HCT116 (cell line): ENCODE data around the gene C1orf174. TPM values are rescaled to one million over a fixed set of nuclear protein-coding genes. Genes with fewer than 3 reads are reported as not detected.

Experiments used
- ATAC-seq: fragments of 200-7000 bp; cut with Tn5 transposase; 2 replicates; pipeline ENCODE4 v1.9.1; 2020; ENCODE audit warnings: mild to moderate bottlenecking, moderate library complexity
- BruUV-seq: library from RNA; stranded (reverse); fragments of 400-500 nt; replicated peaks from 2 replicates; lab custom pipeline; 2021; lab: Mats Ljungman, UMichigan
- CTCF ChIA-PET: fragments of 300-600 bp; sonication (Branson Sonifier 250); formaldehyde crosslinking; loops from one replicate; lab custom pipeline; 2021; ENCODE audit warnings: antibody characterized with exemption; lab: Charles Lee
- POLR2A ChIA-PET: fragments of 300-600, 350-600 bp; sonication (Branson Sonifier 250); formaldehyde crosslinking; loops from one replicate; lab custom pipeline; 2021; ENCODE audit warnings: antibody characterized with exemption; lab: Charles Lee
- RAD21 ChIA-PET, 2 experiments: fragments of 300-600 bp; sonication (Branson Sonifier 250); formaldehyde crosslinking; loops; one replicate each; lab custom pipeline; 2023; ENCODE audit warnings: low total read pairs in 2 of 2; ENCODE audit not compliant: uncharacterized antibody in 2 of 2, unreplicated experiment in 2 of 2, low non-redundant PET in 1 of 2; lab: Charles Lee
- DNase-seq: peaks from one replicate; pipeline ENCODE4 v3.0.0-alpha.2; 2010; ENCODE audit warnings: low read depth, low spot score
- H2AFZ ChIP-seq: fragments of 200-600 bp; shearing (Covaris generic), sonication (generic); 2 replicates; pipeline ENCODE4 v1.6.1; 2017; ENCODE audit warnings: low read depth, mixed run types, mixed read lengths, antibody characterized with exemption, low read length; ENCODE audit not compliant: poor library complexity, severe bottlenecking
- H3K27ac ChIP-seq: 2 replicates; pipeline ENCODE4 v1.5.1; 2012; ENCODE audit warnings: low read depth, low read length
- H3K27me3 ChIP-seq: fragments of 200-600 bp; sonication (generic); 2 replicates; pipeline ENCODE4 v1.6.1; 2016; ENCODE audit warnings: mixed run types, low read length, mixed read lengths; ENCODE audit not compliant: insufficient read depth
- H3K36me3 ChIP-seq, 2 experiments: fragments of 200-500 bp in 1 of 2; fragments of 200-600 bp in 1 of 2; sonication (Bioruptor generic) in 1 of 2; sonication (generic) in 1 of 2; 2 replicates each; pipeline versions ENCODE4 v1.5.1 to v1.6.1; 2014 to 2016; ENCODE audit warnings: low read length in 2 of 2, inconsistent platforms in 1 of 2, mixed read lengths in 1 of 2, mixed run types in 1 of 2; ENCODE audit not compliant: insufficient read depth in 2 of 2, control insufficient read depth in 1 of 2
- H3K4me1 ChIP-seq, 2 experiments: fragments of 200-600 bp in 1 of 2; sonication (generic) in 1 of 2; 2 replicates each; pipeline versions ENCODE4 v1.5.1 to v1.6.1; 2012 to 2017; ENCODE audit warnings: low read length in 2 of 2, inconsistent platforms in 1 of 2, mild to moderate bottlenecking in 1 of 2, mixed read lengths in 1 of 2, mixed run types in 1 of 2, moderate library complexity in 1 of 2; ENCODE audit not compliant: insufficient read depth in 2 of 2, control insufficient read depth in 1 of 2
- H3K4me2 ChIP-seq: fragments of 200-600 bp; sonication (generic); 2 replicates; pipeline ENCODE4 v1.6.1; 2017; ENCODE audit warnings: mixed run types, low read length, mixed read lengths
- H3K4me3 ChIP-seq, 2 experiments: fragments of 200-600 bp in 1 of 2; sonication (generic) in 1 of 2; replicated peaks in 1 of 2; 2 replicates each; pipeline ENCODE4 v1.5.1; 2011 to 2016; ENCODE audit warnings: low read length in 2 of 2, control low read depth in 1 of 2, low read depth in 1 of 2, mild to moderate bottlenecking in 1 of 2, mixed read lengths in 1 of 2, mixed run types in 1 of 2
- H3K79me2 ChIP-seq: fragments of 200-600 bp; sonication (generic); 2 replicates; pipeline ENCODE4 v1.6.1; 2017; ENCODE audit warnings: mild to moderate bottlenecking, mixed run types, low read length, moderate library complexity, mixed read lengths; ENCODE audit not compliant: insufficient read depth
- H3K9ac ChIP-seq: fragments of 200-600 bp; sonication (generic); 2 replicates; pipeline ENCODE4 v1.6.1; 2016; ENCODE audit warnings: low read length, mixed read lengths
- H3K9me2 ChIP-seq: fragments of 200-600 bp; sonication (generic), shearing (Covaris generic); 2 replicates; pipeline ENCODE4 v1.6.1; 2017; ENCODE audit warnings: mixed run types, mild to moderate bottlenecking, moderate library complexity; ENCODE audit not compliant: insufficient read depth
- H3K9me3 ChIP-seq, 2 experiments: fragments of 200-500 bp in 1 of 2; fragments of 200-600 bp in 1 of 2; sonication (Bioruptor generic) in 1 of 2; sonication (generic) in 1 of 2; 2 replicates each; pipeline ENCODE4 v1.6.1; 2014 to 2017; ENCODE audit warnings: low read length in 2 of 2, mixed read lengths in 2 of 2, inconsistent platforms in 1 of 2, low read depth in 1 of 2, mild to moderate bottlenecking in 1 of 2, mixed run types in 1 of 2, moderate library complexity in 1 of 2; ENCODE audit not compliant: control insufficient read depth in 1 of 2, insufficient read depth in 1 of 2
- H4K20me1 ChIP-seq: fragments of 200-600 bp; sonication (generic), shearing (Covaris generic); 2 replicates; pipeline ENCODE4 v1.6.1; 2017; ENCODE audit warnings: mixed run types, mild to moderate bottlenecking, moderate library complexity; ENCODE audit not compliant: insufficient read depth
- CEBPB ChIP-seq: IDR thresholded peaks from 2 replicates; pipeline ENCODE4 v1.6.1; 2012; ENCODE audit warnings: low read depth
- ELF1 ChIP-seq: IDR thresholded peaks from 2 replicates; pipeline ENCODE4 v1.6.1; 2012; ENCODE audit warnings: low read depth, borderline replicate concordance
- EZH2 ChIP-seq: fragments of 200-600 bp; sonication (generic); IDR thresholded peaks from 2 replicates; pipeline ENCODE4 v1.6.1; 2017; ENCODE audit warnings: antibody characterized with exemption, mixed run types
- EZH2phosphoT487 ChIP-seq: fragments of 200-600 bp; IDR thresholded peaks from 2 replicates; pipeline ENCODE4 v1.6.1; 2018; ENCODE audit warnings: antibody characterized with exemption, borderline replicate concordance
- FOSL1 ChIP-seq: IDR thresholded peaks from 2 replicates; pipeline ENCODE4 v1.6.1; 2012; ENCODE audit warnings: low read depth
- JUND ChIP-seq: IDR thresholded peaks from 2 replicates; pipeline ENCODE4 v1.6.1; 2012
- POLR2A ChIP-seq: IDR thresholded peaks from 2 replicates; pipeline ENCODE4 v1.7.0; 2011; ENCODE audit warnings: borderline replicate concordance; ENCODE audit not compliant: insufficient read depth, insufficient read length; ENCODE audit errors: extremely low read depth
- POLR2AphosphoS5 ChIP-seq: IDR thresholded peaks from 2 replicates; pipeline ENCODE4 v1.6.1; 2011; ENCODE audit warnings: mild to moderate bottlenecking, low read depth, low read length, moderate library complexity
- REST ChIP-seq: IDR thresholded peaks from 2 replicates; pipeline ENCODE4 v1.6.1; 2012; ENCODE audit warnings: low read depth
- SIN3A ChIP-seq: IDR thresholded peaks from 2 replicates; pipeline ENCODE4 v1.6.1; 2012; ENCODE audit warnings: low read depth
- SP1 ChIP-seq: IDR thresholded peaks from 2 replicates; pipeline ENCODE4 v1.6.1; 2012; ENCODE audit warnings: low read depth
- SRF ChIP-seq: IDR thresholded peaks from 2 replicates; pipeline ENCODE4 v1.6.1; 2012; ENCODE audit warnings: low read depth
- TCF7L2 ChIP-seq: IDR thresholded peaks from 2 replicates; pipeline ENCODE4 v1.7.0; 2011; ENCODE audit warnings: borderline replicate concordance, inconsistent platforms; ENCODE audit not compliant: insufficient read depth, insufficient read length; ENCODE audit errors: extremely low read depth
- YY1 ChIP-seq: IDR thresholded peaks from 2 replicates; pipeline ENCODE4 v1.6.1; 2011; ENCODE audit warnings: low read length, low read depth, moderate library complexity, mild to moderate bottlenecking; ENCODE audit not compliant: insufficient replicate concordance; ENCODE audit errors: extremely low read depth
- ZFX ChIP-seq: fragments of 450-650 bp; IDR thresholded peaks from 2 replicates; pipeline ENCODE4 v1.6.1; 2017
- ZNF274 ChIP-seq: fragments of 200-500 bp; sonication (Bioruptor generic); IDR thresholded peaks from 2 replicates; pipeline ENCODE4 v1.6.1; 2014; ENCODE audit warnings: mild to moderate bottlenecking, low read depth, low read length, inconsistent platforms
- intact Hi-C: fragments of 100-400 bp; cut with micrococcal nuclease; formaldehyde crosslinking; loops from 2 replicates; pipeline ENCODE4 v1.10.0; 2022
- total RNA-seq: library from RNA; stranded (reverse); gene quantifications from one replicate; pipeline ENCODE4 v1.2.1, GENCODE V29; 2021; ENCODE audit not compliant: unreplicated experiment
- TF ChIP-seq, protein P1 (sequence below): IDR thresholded peaks from 2 replicates; pipeline ENCODE4 v1.6.1; 2011; ENCODE audit warnings: mild to moderate bottlenecking, low read length, moderate library complexity; ENCODE audit not compliant: insufficient replicate concordance; ENCODE audit errors: extremely low read depth
- TF ChIP-seq, protein P2 (sequence below): IDR thresholded peaks from 2 replicates; pipeline ENCODE4 v1.6.1; 2012

C1orf174 gene
- total RNA-seq, 1 experiment from 2014 or later: 33.7 TPM

- DNase-seq (no peak), ATAC-seq (no peak; the same call in 1 of the 2 replicates)
- Histone ChIP-seq H3K27ac (no peak overlapping the region), H2AFZ (no peak overlapping the region), H4K20me1 (no peaks in the 10 kb centered on the region), H3K9ac (no peak overlapping the region), H3K79me2 (no peaks in the 10 kb centered on the region), H3K9me2 (no peaks in the 10 kb centered on the region), H3K36me3 (no peaks in the 10 kb centered on the region), H3K27me3 (0 out of 2 replicates have a peak, but pooled peaks cover 4% of the 10 kb centered on the region), H3K4me3 (no peak overlapping the region), H3K9me3 (no peaks in the 10 kb centered on the region; a peak in 1 of 4 replicates), H3K4me2 (no peak overlapping the region), H3K4me1 (no peaks in the 10 kb centered on the region)
- no TSS peak for BruUV-seq
- POLR2A ChIA-PET: no interaction called here
- TF ChIP-seq SRF: no peak
- TF ChIP-seq JUND: no peak
- no peak for TF ChIP-seq ZNF274
- TF ChIP-seq FOSL1: no peak
- TF ChIP-seq ELF1: no peak
- TF ChIP-seq POLR2AphosphoS5: no peak
- no peak for TF ChIP-seq YY1
- no peak for TF ChIP-seq SP1
- TF ChIP-seq, protein P1, sequence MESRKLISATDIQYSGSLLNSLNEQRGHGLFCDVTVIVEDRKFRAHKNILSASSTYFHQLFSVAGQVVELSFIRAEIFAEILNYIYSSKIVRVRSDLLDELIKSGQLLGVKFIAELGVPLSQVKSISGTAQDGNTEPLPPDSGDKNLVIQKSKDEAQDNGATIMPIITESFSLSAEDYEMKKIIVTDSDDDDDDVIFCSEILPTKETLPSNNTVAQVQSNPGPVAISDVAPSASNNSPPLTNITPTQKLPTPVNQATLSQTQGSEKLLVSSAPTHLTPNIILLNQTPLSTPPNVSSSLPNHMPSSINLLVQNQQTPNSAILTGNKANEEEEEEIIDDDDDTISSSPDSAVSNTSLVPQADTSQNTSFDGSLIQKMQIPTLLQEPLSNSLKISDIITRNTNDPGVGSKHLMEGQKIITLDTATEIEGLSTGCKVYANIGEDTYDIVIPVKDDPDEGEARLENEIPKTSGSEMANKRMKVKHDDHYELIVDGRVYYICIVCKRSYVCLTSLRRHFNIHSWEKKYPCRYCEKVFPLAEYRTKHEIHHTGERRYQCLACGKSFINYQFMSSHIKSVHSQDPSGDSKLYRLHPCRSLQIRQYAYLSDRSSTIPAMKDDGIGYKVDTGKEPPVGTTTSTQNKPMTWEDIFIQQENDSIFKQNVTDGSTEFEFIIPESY: no peak
- no peak for TF ChIP-seq SIN3A
- no peak for TF ChIP-seq REST
- no peak for TF ChIP-seq EZH2phosphoT487
- TF ChIP-seq ZFX: no peak
- no peak for TF ChIP-seq CEBPB
- no peak for TF ChIP-seq POLR2A
- TF ChIP-seq, protein P2, sequence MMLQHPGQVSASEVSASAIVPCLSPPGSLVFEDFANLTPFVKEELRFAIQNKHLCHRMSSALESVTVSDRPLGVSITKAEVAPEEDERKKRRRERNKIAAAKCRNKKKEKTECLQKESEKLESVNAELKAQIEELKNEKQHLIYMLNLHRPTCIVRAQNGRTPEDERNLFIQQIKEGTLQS: no peak
- TF ChIP-seq TCF7L2: no peak
- no peak for TF ChIP-seq EZH2
- RAD21 ChIA-PET: no interaction called here
- CTCF ChIA-PET: no interaction called here
- intact Hi-C loops: no loop called here
These were observed 24.8 kb upstream of the C1orf174 start for GRCh38 chr1:3924825-3925220.
